OCI-LY3 (cell line): ENCODE data around the gene EYA2.

ENCODE experiments used
- H2AFZ ChIP-seq: fragments of 200-600, 300-600 bp; shearing (Covaris generic); 2 replicates; pipeline ENCODE4 v1.6.0; 2014; ENCODE audit warnings: antibody characterized with exemption, low read depth, low read length
- H3K27ac ChIP-seq: fragments of 200-600, 300-600 bp; sonication (generic); 2 replicates; pipeline ENCODE4 v1.5.1; 2014; ENCODE audit warnings: mild to moderate bottlenecking, low read length, moderate library complexity, mixed read lengths
- H3K27me3 ChIP-seq: fragments of 200-600, 300-600 bp; sonication (generic); 2 replicates; pipeline ENCODE4 v1.6.1; 2014; ENCODE audit warnings: low read depth, low read length, mixed read lengths
- H3K36me3 ChIP-seq: fragments of 200-600, 300-600 bp; sonication (generic); replicated peaks from 2 replicates; pipeline ENCODE3; 2014; ENCODE audit warnings: low read depth, low read length, mixed read lengths
- H3K4me1 ChIP-seq: fragments of 300-600, 200-600 bp; sonication (generic); 2 replicates; pipeline ENCODE4 v1.6.1; 2014; ENCODE audit warnings: low read length, mixed read lengths
- H3K4me2 ChIP-seq: fragments of 200-600, 300-600 bp; sonication (generic); 2 replicates; pipeline ENCODE4 v1.6.1; 2014; ENCODE audit warnings: low read length, mixed read lengths
- H3K4me3 ChIP-seq: fragments of 300-600, 200-600 bp; sonication (generic); 2 replicates; pipeline ENCODE4 v1.5.1; 2014; ENCODE audit warnings: antibody characterized with exemption, mild to moderate bottlenecking, low read length, moderate library complexity
- H3K79me2 ChIP-seq: fragments of 300-600, 200-600 bp; shearing (Covaris generic); 2 replicates; pipeline ENCODE4 v1.6.1; 2014; ENCODE audit warnings: mild to moderate bottlenecking, low read length, mixed read lengths
- H3K9ac ChIP-seq: fragments of 300-600, 200-600 bp; shearing (Covaris generic); 2 replicates; pipeline ENCODE4 v1.6.0; 2014; ENCODE audit warnings: mild to moderate bottlenecking, low read length, moderate library complexity
- H3K9me3 ChIP-seq: fragments of 200-600, 300-600 bp; shearing (Covaris generic); 2 replicates; pipeline ENCODE4 v1.6.1; 2014; ENCODE audit warnings: low read length, mixed read lengths; ENCODE audit not compliant: insufficient read depth
- H4K20me1 ChIP-seq: fragments of 200-600, 300-600 bp; sonication (generic); 2 replicates; pipeline ENCODE4 v1.6.1; 2016; ENCODE audit warnings: low read length, mixed read lengths; ENCODE audit not compliant: insufficient read depth
- CTCF ChIP-seq: fragments of 200-600, 300-600 bp; sonication (generic); IDR thresholded peaks from 2 replicates; pipeline ENCODE4 v1.5.1; 2014; ENCODE audit warnings: antibody characterized with exemption, low read length, low read depth
- EZH2phosphoT487 ChIP-seq: fragments of 200-600 bp; shearing (Covaris generic); IDR thresholded peaks from 2 replicates; pipeline ENCODE4 v1.6.1; 2018; ENCODE audit warnings: antibody characterized with exemption, mixed run types, low read depth

The EYA2 gene

GRCh38 chr20:46894579-46894958, at the start of gene EYA2:
Gene EYA2 (plus strand): TSS chr20:46894843. CDS start chr20:46990011, 95,168 bp downstream.
- no peak within 1 kb of the TSS for H3K9ac ChIP-seq
- TF ChIP-seq EZH2phosphoT487 (no peak), CTCF (no peak)
- no peaks in the 10 kb centered on the region for H4K20me1 ChIP-seq
- no peaks in the 10 kb centered on the region for H3K79me2 ChIP-seq
- no peaks in the 10 kb centered on the region for H3K36me3 ChIP-seq
- H3K4me3 ChIP-seq = no peak within 1 kb of the TSS
- H2AFZ ChIP-seq = no peak within 1 kb of the TSS
- H3K4me2 ChIP-seq = no peak within 1 kb of the TSS
- 0 out of 2 replicates have a peak, but pooled peaks cover under 1% of the 10 kb centered on the region for H3K27me3 ChIP-seq
- H3K4me1 ChIP-seq = peaks cover 5% of the 10 kb centered on the region
- no peaks in the 10 kb centered on the region for H3K9me3 ChIP-seq
- no peak within 1 kb of the TSS for H3K27ac ChIP-seq

- Histone ChIP-seq H3K36me3 (no peaks in the 10 kb centered on the region), H2AFZ (no peak overlapping the region), H3K9ac (no peak overlapping the region), H3K4me1 (peaks cover 11% of the 10 kb centered on the region), H3K9me3 (no peaks in the 10 kb centered on the region), H3K27ac (no peak overlapping the region), H4K20me1 (no peaks in the 10 kb centered on the region), H3K27me3 (no peaks in the 10 kb centered on the region), H3K4me3 (no peak overlapping the region), H3K79me2 (no peaks in the 10 kb centered on the region), H3K4me2 (no peak overlapping the region)
- TF ChIP-seq CTCF (no peak), EZH2phosphoT487 (no peak)
These were observed 49.7 kb upstream of the EYA2 start for GRCh38 chr20:46844965-46845364.

- Histone ChIP-seq H2AFZ (no peak overlapping the region), H3K4me3 (no peak overlapping the region), H3K27ac (no peak overlapping the region), H3K27me3 (no peaks in the 10 kb centered on the region), H3K4me2 (no peak overlapping the region), H3K79me2 (no peaks in the 10 kb centered on the region), H3K36me3 (no peaks in the 10 kb centered on the region), H3K4me1 (peaks cover 11% of the 10 kb centered on the region), H3K9me3 (no peaks in the 10 kb centered on the region), H3K9ac (no peak overlapping the region), H4K20me1 (no peaks in the 10 kb centered on the region)
- no peak for TF ChIP-seq EZH2phosphoT487
- TF ChIP-seq CTCF = no peak
These were observed 45.4 kb upstream of the EYA2 start for GRCh38 chr20:46849269-46849668.

GRCh38 chr20:46849751-46850150, 44.9 kb upstream of the EYA2 start:
- H3K36me3 ChIP-seq = no peaks in the 10 kb centered on the region
- no peak overlapping the region for H2AFZ ChIP-seq
- H3K27me3 ChIP-seq = no peaks in the 10 kb centered on the region
- TF ChIP-seq EZH2phosphoT487 (no peak), CTCF (no peak)
- H3K9me3 ChIP-seq = no peaks in the 10 kb centered on the region
- no peaks in the 10 kb centered on the region for H4K20me1 ChIP-seq
- H3K4me2 ChIP-seq = no peak overlapping the region
- H3K79me2 ChIP-seq = no peaks in the 10 kb centered on the region
- H3K9ac ChIP-seq = no peak overlapping the region
- H3K4me1 ChIP-seq = peaks cover 11% of the 10 kb centered on the region
- H3K4me3 ChIP-seq = no peak overlapping the region
- no peak overlapping the region for H3K27ac ChIP-seq
